Uterus (tissue), 2 donors: ENCODE measurements around the gene KRT12.

ENCODE experiments used
- CTCF ChIP-seq, 4 experiments: fragments of 200-600 bp in 2 of 4; fragments of 450-650 bp in 2 of 4; sonication (generic) in 2 of 4; IDR thresholded peaks; one replicate each; pipeline ENCODE4 v1.5.1; 2016 to 2019; ENCODE audit warnings: antibody characterized with exemption in 4 of 4, mild to moderate bottlenecking in 2 of 4, moderate library complexity in 1 of 4
- POLR2A ChIP-seq, 2 donors: fragments of 450-650 bp; IDR thresholded peaks; one replicate each; pipeline ENCODE4 v1.6.1; 2016; ENCODE audit warnings: antibody characterized with exemption in 2 of 2, mild to moderate bottlenecking in 1 of 2, moderate library complexity in 1 of 2

GRCh38 chr17:40916366-40916765, 49.3 kb upstream of the KRT12 start:
- no peak for TF ChIP-seq POLR2A (IDR thresholded peaks at IDR 0.05)
- TF ChIP-seq CTCF (IDR thresholded peaks at IDR 0.05), result no peak
